ENCODE data around the gene GALNT10. TPM values are rescaled to one million over a fixed set of nuclear protein-coding genes. Genes with fewer than 3 reads are reported as not detected.

GALNT10 gene
- total and polyA plus RNA-seq, 2 donors (not counting 1 experiment from before 2014, with no cell fraction given): 18.3 to 35.8 TPM

GRCh38 chr5:154285661-154286408 is 95.3 kb downstream of the GALNT10 start:
- Histone ChIP-seq H3K4me2 (ENCODE audit: extremely low read depth, insufficient read depth, low read length) (no peak overlapping the region), H2AFZ (ENCODE audit: low read length) (no peak overlapping the region), H3K27ac (ENCODE audit: insufficient read depth, low read length) (no peak overlapping the region), H3K4me1 (ENCODE audit: control insufficient read depth, extremely low read depth, insufficient read depth, low read length) (peaks cover 20% of the 10 kb centered on the region), H3K9me3 (ENCODE audit: control insufficient read depth, insufficient read depth, low read depth, low read length) (no peaks in the 10 kb centered on the region), H3K9ac (ENCODE audit: insufficient read depth, low read length) (no peak overlapping the region), H3K4me3 (replicated peaks in 1 of 4; ENCODE audit: control extremely low read depth in 1 of 4, insufficient read depth in 1 of 4, low read depth in 3 of 4, low read length in 4 of 4) (no peak overlapping the region), H3K36me3 (ENCODE audit: control insufficient read depth, insufficient read depth, low read length) (no peaks in the 10 kb centered on the region), H4K20me1 (ENCODE audit: control insufficient read depth, extremely low read depth, insufficient read depth, low read length) (no peaks in the 10 kb centered on the region), H3K27me3 (ENCODE audit: control insufficient read depth, insufficient read depth, low read length) (no peaks in the 10 kb centered on the region), H3K79me2 (ENCODE audit: control insufficient read depth, insufficient read depth, low read length) (no peaks in the 10 kb centered on the region)
- DNase-seq (ENCODE audit: low read depth in 2 of 2): peak in 1 of 2 donors; percentile 94
- no peak for TF ChIP-seq CTCF (conservative IDR thresholded peaks at IDR 0.05 in 1 of 2, IDR thresholded peaks at IDR 0.05 in 1 of 2; ENCODE audit: low read depth in 1 of 2, low read length in 2 of 2)
- no peak for TF ChIP-seq EZH2 (IDR thresholded peaks at IDR 0.05; ENCODE audit: low read length, missing control alignments)

- TF ChIP-seq EZH2 (IDR thresholded peaks at IDR 0.05; ENCODE audit: low read length, missing control alignments) (no peak), CTCF (conservative IDR thresholded peaks at IDR 0.05 in 1 of 2, IDR thresholded peaks at IDR 0.05 in 1 of 2; ENCODE audit: low read depth in 1 of 2, low read length in 2 of 2) (no peak)
- H3K79me2 ChIP-seq (ENCODE audit: control insufficient read depth, insufficient read depth, low read length): no peaks in the 10 kb centered on the region
- H3K4me3 ChIP-seq (replicated peaks in 1 of 4; ENCODE audit: control extremely low read depth in 1 of 4, insufficient read depth in 1 of 4, low read depth in 3 of 4, low read length in 4 of 4): no peak overlapping the region
- H4K20me1 ChIP-seq (ENCODE audit: control insufficient read depth, extremely low read depth, insufficient read depth, low read length): no peaks in the 10 kb centered on the region
- no peaks in the 10 kb centered on the region for H3K9me3 ChIP-seq (ENCODE audit: control insufficient read depth, insufficient read depth, low read depth, low read length)
- no peak overlapping the region for H3K9ac ChIP-seq (ENCODE audit: insufficient read depth, low read length)
- H3K27me3 ChIP-seq (ENCODE audit: control insufficient read depth, insufficient read depth, low read length): no peaks in the 10 kb centered on the region
- H3K27ac ChIP-seq (ENCODE audit: insufficient read depth, low read length): no peak overlapping the region
- no peak overlapping the region for H3K4me2 ChIP-seq (ENCODE audit: extremely low read depth, insufficient read depth, low read length)
- H3K36me3 ChIP-seq (ENCODE audit: control insufficient read depth, insufficient read depth, low read length): no peaks in the 10 kb centered on the region
- H3K4me1 ChIP-seq (ENCODE audit: control insufficient read depth, extremely low read depth, insufficient read depth, low read length): peaks cover 20% of the 10 kb centered on the region
- DNase-seq (ENCODE audit: low read depth in 2 of 2): peak in 1 of 2 donors; percentile 37
- no peak overlapping the region for H2AFZ ChIP-seq (ENCODE audit: low read length)
Measured at GRCh38 chr5:154286557-154286956, 96.0 kb downstream of the GALNT10 start.

GRCh38 chr5:154287136-154287535 is 96.6 kb downstream of the GALNT10 start:
- no peaks in the 10 kb centered on the region for H4K20me1 ChIP-seq (ENCODE audit: control insufficient read depth, extremely low read depth, insufficient read depth, low read length)
- no peaks in the 10 kb centered on the region for H3K27me3 ChIP-seq (ENCODE audit: control insufficient read depth, insufficient read depth, low read length)
- H3K4me2 ChIP-seq (ENCODE audit: extremely low read depth, insufficient read depth, low read length): peak overlapping the region; percentile 52
- peak; percentile 54 to 97 for DNase-seq (ENCODE audit: low read depth in 2 of 2)
- peaks cover 20% of the 10 kb centered on the region for H3K4me1 ChIP-seq (ENCODE audit: control insufficient read depth, extremely low read depth, insufficient read depth, low read length)
- no peaks in the 10 kb centered on the region for H3K36me3 ChIP-seq (ENCODE audit: control insufficient read depth, insufficient read depth, low read length)
- no peak overlapping the region for H3K27ac ChIP-seq (ENCODE audit: insufficient read depth, low read length)
- H3K4me3 ChIP-seq (replicated peaks in 1 of 4; ENCODE audit: control extremely low read depth in 1 of 4, insufficient read depth in 1 of 4, low read depth in 3 of 4, low read length in 4 of 4): no peak overlapping the region
- no peak overlapping the region for H3K9ac ChIP-seq (ENCODE audit: insufficient read depth, low read length)
- H3K9me3 ChIP-seq (ENCODE audit: control insufficient read depth, insufficient read depth, low read depth, low read length): no peaks in the 10 kb centered on the region
- H3K79me2 ChIP-seq (ENCODE audit: control insufficient read depth, insufficient read depth, low read length): no peaks in the 10 kb centered on the region
- H2AFZ ChIP-seq (ENCODE audit: low read length): no peak overlapping the region
- TF ChIP-seq EZH2 (IDR thresholded peaks at IDR 0.05; ENCODE audit: low read length, missing control alignments): no peak
- TF ChIP-seq CTCF (conservative IDR thresholded peaks at IDR 0.05 in 1 of 2, IDR thresholded peaks at IDR 0.05 in 1 of 2; ENCODE audit: low read depth in 1 of 2, low read length in 2 of 2): no peak

All from fibroblast of lung (primary cell).